Measurements from ENCODE around the gene SRC.

DNA sequence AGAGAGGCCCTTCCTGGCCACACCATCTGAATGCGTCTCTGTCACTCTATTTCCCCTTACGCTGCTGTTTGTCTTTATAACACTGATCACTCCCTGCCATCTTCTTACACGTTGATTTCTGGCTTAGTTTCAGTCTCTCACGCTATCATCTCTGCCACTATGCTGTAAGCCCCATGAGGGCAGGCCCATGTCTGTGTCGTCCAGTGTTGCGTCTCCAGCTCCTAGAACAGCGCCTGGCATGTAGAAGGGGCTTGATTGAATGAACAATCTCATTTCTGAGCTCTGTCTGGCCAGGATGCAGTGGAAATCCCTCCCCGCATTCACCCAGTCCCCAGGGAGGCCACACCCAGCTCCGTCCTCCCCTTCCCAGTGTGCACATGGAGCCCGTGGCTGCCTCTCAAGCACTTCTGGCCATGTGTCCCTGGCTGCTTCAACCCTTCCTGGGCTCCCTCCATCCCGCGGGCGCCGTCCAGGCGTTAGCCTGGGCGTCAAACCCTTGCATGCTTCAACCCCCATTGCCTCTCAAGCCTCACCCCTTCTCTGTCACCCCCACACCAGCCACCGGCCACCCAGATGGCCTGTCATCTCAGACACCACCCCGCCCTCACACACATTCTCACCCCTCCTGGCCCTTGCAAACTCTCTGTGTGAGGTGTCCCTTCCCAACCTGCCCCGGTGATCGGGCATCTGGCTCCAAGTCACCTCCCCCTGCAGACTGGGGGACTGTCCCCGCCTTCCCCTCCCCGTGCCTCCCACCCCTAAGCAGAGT is 71.1 kb downstream of the SRC start:
- TF ChIP-seq, protein P1, sequence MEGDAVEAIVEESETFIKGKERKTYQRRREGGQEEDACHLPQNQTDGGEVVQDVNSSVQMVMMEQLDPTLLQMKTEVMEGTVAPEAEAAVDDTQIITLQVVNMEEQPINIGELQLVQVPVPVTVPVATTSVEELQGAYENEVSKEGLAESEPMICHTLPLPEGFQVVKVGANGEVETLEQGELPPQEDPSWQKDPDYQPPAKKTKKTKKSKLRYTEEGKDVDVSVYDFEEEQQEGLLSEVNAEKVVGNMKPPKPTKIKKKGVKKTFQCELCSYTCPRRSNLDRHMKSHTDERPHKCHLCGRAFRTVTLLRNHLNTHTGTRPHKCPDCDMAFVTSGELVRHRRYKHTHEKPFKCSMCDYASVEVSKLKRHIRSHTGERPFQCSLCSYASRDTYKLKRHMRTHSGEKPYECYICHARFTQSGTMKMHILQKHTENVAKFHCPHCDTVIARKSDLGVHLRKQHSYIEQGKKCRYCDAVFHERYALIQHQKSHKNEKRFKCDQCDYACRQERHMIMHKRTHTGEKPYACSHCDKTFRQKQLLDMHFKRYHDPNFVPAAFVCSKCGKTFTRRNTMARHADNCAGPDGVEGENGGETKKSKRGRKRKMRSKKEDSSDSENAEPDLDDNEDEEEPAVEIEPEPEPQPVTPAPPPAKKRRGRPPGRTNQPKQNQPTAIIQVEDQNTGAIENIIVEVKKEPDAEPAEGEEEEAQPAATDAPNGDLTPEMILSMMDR (IDR thresholded peaks at IDR 0.05; ENCODE audit: insufficient read depth, low read length, poor library complexity, severe bottlenecking), result no peak
- TF ChIP-seq EZH2phosphoT487 (conservative IDR thresholded peaks at IDR 0.05; ENCODE audit: low read length), result no peak

Measured in SU-DHL-6 (cell line).